ENCODE data around the gene DCDC2.

GRCh38 chr6:24327756-24328155, 30.1 kb downstream of the DCDC2 start:
- no peak for TF ChIP-seq CTCF (IDR thresholded peaks at IDR 0.05)
- TF ChIP-seq EZH2 (IDR thresholded peaks at IDR 0.05; ENCODE audit: borderline replicate concordance, insufficient read depth, low read depth, low read length, poor library complexity, severe bottlenecking): no peak
